ENCODE results near the gene DMD.

The DMD gene

DNA sequence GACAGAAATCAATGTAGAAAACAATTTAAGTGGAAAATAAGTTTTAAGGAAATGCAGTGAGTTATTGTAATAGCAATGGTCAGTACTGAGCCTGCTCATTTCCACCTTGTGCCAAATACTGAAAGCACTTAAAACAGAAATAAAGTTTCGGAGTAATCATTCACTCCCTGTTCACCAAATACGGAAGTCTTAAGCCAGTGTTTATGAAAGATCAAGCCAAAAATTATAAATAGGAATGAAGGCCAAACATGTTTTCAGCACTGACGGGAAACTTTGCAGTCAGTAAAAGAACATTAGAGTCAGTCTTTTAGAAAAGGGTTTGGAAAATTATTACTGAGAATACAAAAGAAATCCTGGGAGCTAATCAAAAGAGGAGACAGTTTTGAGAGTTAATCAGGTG lies 178.6 kb downstream of the DMD start:
- no peak for DNase-seq (ENCODE audit: low read depth)

DNA sequence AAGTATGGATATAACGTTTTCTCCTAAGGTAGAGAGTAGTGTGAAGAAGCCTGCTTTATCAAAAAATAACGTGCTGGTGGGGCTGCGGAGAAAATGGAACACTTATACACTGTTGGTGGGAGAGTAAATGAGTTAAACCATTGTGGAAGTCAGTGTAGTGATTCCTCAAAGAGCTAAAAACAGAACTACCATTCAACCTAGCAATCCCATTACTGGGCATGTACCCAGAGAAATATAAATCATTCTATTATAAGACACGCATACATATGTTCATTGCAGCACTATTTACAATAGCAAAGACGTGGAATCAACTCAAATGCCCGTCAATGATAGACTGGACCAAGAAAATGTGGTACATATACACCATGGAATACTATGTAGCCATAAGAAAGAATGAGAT lies 196.4 kb downstream of the DMD start:
- no peak for DNase-seq (ENCODE audit: low read depth)

DNA sequence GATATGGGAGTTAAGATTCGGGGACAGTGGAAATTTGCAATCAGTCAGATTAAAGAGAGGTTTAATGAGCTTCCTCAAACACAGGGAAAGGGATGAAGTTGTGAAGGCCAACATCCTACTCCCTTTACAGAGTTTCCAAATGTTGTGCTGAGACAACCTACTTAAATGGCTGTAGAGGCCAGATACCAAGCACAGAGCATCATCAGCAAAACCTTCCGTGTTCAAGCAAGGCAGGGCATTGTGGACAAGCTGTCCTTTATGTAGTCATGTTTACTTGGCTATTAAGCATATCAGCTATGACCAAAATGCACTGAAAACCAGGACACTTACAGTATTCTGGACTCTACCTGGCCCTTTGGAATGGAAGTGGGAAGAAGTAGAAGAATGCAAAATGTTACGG lies 197.3 kb downstream of the DMD start:
- DNase-seq (ENCODE audit: low read depth) = no peak

DNA sequence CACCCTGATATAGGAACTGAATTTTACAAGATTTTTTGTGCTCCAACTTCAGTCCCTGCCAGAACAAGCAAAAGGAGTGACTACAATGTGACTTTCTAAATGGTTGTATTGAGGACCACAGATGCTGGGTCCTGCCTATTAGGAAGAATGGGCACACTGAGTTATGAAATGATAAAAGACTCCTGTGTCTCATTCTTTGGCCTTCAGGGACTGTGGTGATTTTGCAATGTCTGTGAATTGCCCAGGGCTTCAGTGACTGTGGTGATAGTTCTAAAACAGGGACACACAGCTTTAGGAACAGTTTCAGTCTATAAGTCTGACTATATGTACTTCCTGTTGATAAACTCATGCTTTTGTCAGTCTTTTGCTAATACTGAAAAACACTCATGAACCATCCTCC lies 210.2 kb downstream of the DMD start:
- no peak for DNase-seq (ENCODE audit: low read depth)

DNA sequence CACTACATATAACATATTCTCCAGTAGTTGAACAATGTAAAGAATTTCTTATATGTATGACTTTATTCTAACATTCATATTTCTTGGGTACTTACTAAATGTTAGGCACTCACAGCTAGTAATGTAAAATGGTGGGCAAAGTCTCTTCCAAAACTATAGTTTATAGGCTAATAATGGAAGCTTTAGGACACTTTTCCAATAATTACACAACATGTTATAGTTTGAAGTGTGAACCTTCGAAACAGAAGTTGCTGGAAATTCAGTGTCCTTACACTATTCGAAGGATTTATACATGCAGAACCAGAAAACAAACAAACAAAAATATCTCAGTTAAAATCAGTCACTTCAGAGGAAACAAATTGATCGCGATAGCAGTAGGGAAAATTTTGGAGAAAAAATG lies 212.6 kb downstream of the DMD start:
- no peak for DNase-seq (ENCODE audit: low read depth)

DNA sequence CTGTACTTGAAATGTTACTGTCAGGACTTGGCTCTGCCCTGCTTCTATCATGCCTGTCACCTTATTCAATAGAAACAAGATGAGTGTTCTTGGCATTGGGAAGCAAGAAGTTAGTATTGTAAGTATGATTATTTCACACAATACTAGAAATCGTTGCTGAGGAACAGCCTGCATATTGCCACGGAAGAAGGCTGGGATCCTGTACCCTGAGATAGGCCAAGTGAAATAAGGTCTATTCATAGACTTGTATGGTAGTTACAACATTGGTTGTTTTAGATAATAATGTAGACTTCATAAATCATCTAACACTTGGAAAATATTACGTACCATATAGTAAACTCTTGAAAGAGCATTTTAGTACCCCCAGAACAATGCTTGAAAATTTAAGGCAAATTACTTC lies 215.9 kb downstream of the DMD start:
- DNase-seq (ENCODE audit: low read depth) = no peak

DNA sequence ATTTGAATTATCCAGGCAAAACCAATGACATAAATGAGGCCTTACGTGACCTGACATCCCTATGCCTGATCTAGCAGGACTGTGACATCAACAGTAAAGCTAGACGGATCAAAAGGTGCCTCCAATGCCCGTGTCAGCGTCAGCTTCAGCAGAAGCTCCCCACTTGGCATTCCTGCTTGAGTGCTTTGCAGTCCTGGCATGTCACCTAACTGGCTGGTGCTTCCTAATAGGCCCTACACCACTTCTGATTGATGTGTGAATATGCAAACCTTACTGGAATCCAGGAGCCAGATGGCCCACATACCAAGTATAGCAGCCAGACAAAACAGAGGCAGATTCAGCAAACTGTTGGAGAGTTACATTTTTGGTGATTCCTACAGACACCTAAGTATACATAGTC lies 224.2 kb downstream of the DMD start:
- DNase-seq (ENCODE audit: low read depth) = no peak

DNA sequence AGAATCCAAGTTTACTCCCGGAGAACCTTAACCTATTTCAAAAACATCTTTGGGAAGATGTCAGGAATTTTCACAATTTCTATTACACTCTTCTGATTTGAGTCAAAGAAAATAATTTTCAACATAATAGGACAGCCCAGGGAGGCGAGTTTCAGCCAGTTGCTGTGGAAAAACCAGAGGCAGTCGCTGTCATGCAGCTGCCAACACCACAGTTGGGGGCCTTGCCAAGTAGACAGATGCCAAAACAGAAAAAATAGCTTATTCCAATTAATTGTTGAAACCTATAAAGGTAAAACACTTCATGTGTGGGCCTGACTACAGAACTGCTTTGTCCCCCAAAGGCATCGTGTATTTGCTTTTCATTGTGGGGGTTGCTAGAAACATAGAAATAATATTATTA lies 225.8 kb downstream of the DMD start:
- no peak for DNase-seq (ENCODE audit: low read depth)

DNA sequence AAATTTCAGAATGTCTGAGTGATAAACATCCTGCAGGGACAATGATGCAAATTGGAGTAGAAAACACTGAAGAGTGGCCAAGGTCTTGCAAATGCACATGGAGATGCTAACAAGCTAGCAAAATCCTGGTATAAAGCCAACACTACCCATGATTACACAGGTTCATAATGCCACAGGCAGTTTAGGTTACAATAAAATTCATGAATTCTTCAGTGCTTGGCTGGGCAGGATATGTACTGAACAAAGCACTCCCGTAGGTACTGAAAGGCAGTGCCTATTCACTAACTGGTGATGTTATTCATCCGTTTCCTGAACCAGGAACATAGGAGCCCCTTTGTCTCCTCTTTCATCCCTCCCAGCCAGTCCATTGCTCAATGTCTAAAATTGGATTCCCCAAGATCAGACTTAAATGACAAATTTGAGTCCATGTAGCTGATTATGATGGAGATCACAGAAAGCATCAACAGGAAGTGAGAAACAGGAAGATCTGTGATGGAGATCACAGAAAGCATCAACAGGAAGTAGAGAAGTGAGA lies 244.5 kb downstream of the DMD start:
- no peak for DNase-seq (ENCODE audit: low read depth)

DNA sequence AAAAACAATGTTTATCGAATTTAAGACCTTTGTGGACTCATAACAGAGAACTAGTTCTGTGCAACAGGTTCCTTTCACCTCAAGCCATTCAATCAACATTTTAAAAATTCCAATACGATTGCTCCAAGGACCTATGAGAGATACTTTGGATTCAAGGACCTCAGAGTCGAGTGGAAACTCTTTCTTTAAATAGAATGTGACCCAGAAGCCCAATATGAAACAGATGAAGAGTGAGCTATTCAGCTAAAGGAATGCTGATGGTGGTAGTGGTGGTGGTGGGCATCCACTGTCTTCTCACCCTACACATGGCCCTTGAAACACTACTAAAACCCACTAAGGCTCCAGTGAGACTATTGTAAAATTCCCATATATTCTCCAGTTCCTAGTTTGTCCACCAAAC lies 257.2 kb downstream of the DMD start:
- no peak for DNase-seq (ENCODE audit: low read depth)

DNA sequence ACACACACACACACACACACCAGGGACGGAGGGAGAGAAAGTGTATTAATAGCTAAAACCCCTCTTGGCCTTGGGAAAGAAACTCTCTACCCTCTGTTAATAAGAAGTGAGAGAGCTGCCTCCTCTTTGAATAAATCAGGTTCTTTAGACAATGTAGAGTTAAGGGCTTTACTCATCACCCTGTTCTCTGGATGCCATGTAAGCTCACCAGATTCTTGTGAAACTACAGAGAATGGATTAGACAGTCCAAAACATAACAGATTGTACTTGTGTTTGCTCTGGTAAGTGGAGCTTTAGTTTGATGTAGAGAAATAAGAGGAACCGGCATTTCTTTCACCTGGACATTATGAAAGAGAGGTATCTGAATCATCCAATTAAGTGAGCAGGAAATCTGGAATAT lies 263.2 kb downstream of the DMD start:
- DNase-seq (ENCODE audit: low read depth) = no peak

DNA sequence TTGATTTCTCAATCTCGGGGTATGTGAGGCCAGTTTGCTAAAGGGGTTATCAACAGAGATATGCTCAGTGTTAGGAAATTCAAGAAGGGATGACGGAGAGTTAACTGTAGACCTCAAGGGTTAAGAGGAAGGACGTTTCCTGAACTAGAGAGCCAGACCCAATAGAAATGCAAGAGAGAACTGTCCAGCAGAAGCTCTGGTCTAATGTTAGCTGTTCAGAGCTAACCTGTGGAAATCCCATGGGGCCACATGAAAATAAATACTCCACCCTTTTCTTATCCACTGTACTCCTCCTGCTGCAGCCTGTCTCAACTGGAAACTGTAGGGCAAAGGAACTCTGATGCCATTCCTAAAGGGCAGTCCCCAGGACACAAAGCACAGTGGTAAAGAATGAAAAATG lies 274.3 kb downstream of the DMD start:
- DNase-seq (ENCODE audit: low read depth) = no peak

DNA sequence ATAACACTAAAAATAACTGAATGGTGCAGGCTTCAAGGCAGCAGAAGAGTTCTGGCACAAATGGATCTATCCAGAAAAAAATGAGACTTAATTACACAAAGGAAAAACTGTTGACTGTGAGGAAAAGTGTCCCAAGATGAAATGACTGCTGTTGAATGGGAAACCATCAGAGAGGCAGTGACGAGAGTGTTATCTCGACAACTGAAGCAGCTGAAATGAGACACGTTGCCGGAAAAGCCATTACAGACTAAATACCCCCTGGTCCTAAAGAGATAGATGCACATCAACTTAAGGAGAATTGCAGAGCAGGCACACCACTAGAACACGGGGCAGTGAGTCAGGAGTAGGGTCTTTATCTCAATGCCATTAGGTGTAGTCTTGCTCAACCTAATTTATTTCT lies 277.8 kb downstream of the DMD start:
- no peak for DNase-seq (ENCODE audit: low read depth)

DNA sequence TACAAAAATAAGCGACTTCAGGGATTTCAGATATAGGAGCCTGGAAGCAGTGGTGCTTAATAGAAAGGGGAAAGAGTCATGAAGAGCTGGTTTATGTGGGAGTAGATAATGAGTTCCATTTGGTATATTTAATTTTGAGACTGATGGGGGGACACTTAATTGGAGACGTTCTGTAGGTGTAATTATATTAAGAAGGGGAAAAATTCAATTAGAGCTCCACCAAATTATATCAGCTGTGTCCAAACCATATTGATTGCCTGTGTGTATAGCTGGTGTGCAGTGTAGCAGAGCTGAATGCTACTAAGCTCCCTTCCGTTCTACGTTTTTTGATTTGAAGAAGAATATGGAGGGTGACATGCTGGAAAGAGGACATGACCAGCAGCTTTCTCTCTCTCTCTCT lies 282.3 kb downstream of the DMD start:
- no peak for DNase-seq (ENCODE audit: low read depth)

DNA sequence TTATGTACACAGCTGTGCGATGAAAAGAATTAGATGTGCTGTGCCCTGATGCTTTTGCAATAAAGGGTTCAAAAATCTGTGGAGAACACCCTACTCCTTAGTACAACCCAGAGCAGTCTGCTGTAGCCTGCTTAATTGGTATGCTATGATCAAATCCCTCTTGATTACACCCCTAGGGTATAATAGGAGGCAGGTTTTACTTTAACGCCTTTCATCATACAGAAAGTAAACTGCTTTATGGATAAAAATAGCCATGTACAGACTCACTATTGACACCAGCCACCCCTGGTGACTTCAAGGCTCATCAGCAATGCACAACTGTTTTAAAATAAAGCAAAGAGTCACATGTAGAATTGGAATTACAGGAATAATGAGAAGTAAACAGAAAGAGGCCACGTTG lies 315.3 kb downstream of the DMD start:
- DNase-seq (ENCODE audit: low read depth) = no peak

DNA sequence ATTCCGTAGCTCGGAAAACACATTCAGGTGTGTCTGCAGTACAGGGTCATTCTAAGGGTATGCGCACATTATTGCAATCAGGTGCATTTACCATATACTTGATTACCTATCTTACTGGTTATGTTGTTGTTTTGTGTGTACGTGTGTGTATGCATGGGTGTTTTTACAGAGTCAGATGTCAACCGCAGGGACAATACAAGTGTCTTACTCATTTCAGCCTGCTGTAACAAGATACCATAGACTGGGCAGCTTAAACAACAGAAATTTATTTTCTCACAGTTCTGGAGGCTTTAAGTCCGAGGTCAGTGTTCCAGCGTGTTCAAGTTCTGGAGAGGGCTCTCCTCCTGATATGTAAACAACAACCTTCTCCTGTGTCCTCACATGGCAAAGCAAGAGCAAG lies 316.7 kb downstream of the DMD start:
- DNase-seq (ENCODE audit: low read depth) = no peak

DNA sequence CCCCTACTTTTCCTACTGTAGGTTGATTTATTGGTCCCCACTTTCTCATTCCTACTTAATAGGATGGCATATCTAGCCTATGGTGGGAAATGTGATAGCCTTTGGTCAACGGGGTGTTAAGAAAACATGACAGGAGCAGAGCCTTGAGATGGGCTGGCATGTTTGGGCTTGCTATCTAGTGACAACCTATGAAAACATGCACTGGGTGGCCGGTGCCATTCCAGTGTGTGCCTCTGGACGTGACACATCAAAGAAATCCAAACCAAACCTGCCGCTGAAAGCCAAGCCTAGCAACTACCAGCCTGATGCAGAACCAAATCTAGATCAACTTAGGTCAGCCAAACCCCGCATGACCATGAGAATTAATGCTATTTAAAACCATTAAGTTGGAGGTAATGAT lies 317.6 kb downstream of the DMD start:
- DNase-seq (ENCODE audit: low read depth) = no peak

DNA sequence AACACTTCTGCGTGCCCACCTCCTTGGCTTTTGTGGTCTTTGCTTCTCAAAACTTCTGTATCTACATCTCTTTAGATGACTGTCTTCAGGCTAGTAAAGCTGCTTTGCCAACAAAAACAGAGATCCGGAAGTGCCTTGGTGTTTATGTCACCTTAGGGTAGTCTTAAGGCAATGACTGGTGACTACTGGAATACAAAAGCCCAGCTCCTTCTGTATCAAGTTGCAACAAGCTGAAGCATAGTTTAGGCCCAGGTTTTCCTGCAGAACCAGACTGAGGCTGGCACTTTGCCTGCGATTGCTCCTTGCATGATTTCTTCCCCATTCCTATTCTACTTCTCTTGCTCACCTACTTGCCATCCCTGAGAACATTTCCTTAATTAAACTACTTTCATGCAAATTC lies 333.8 kb downstream of the DMD start:
- DNase-seq (ENCODE audit: low read depth) = no peak

DNA sequence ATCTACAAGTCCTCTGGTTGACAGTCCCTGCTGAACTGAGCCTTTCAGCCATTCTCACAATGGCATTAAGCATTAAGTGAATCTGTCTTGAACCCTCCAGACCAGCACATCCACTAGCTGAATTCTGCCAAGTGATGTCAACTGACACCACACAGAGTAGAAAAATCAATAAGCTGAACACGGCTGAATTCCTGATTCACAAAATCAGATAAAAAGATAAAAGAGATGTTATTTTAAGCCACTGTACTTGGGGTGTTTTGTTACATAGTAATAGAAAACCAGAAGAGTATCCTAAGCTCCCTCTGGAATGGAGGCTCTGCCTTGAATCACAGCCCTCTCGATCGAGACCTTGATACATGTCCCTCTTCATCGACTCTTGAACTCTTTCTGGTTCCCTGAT lies 336.5 kb downstream of the DMD start:
- DNase-seq (ENCODE audit: low read depth) = no peak

DNA sequence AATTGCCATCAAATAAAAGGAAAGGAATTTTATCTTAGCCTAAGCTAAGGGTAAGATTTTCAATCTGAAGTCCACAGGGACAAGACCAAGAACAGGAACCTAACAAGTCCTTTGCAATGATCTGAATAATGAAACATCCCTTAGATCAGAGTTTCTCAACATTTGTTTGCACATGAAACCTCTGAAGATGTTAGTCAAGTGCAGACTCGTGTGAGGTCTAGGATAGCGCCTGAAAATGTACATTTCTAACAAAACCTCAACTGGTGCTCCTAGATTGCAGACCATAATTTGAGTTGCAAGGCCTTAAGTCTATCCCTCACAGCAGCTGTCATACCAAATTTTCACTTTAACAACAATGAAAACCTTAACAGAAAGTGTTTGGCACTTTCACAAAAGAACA lies 337.6 kb downstream of the DMD start:
- no peak for DNase-seq (ENCODE audit: low read depth)

DNA sequence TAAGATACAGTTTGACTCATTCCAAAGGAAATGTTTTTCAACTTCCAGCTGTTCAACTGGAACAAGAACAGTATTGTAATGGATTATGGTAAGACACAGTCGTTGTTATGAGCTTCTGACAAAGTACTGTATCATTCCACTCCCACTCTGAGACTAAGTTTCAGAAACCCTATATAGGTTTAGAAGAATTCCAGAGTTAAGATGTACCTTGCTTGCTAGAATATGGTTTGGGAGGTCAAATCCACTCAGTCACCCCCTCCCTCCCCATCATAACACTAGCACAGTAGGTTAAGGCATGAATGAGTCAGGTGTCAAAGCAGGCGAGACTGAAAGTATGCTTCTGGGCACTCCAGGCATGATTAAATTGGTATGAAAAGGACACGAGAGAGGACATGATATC lies 339.7 kb downstream of the DMD start:
- no peak for DNase-seq (ENCODE audit: low read depth)

DNA sequence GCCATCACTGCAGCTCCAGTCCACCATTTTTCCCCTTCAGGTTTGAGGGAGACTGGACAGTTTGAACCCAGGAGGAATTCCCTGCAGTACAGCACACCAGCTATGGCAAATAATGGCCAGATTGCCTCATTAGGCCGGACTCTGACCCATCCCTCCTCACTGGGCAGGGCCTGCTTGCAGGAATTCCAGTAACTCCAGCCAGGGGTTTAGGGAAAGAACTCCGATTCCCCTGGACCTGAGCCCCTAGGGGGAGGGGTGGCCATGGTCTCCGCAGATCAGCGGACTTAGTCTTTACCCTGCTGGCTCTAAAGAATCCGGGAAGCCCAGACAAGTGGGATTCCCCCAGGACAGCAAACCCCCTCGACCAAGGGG lies 342.8 kb downstream of the DMD start:
- no peak for DNase-seq (ENCODE audit: low read depth)

DNA sequence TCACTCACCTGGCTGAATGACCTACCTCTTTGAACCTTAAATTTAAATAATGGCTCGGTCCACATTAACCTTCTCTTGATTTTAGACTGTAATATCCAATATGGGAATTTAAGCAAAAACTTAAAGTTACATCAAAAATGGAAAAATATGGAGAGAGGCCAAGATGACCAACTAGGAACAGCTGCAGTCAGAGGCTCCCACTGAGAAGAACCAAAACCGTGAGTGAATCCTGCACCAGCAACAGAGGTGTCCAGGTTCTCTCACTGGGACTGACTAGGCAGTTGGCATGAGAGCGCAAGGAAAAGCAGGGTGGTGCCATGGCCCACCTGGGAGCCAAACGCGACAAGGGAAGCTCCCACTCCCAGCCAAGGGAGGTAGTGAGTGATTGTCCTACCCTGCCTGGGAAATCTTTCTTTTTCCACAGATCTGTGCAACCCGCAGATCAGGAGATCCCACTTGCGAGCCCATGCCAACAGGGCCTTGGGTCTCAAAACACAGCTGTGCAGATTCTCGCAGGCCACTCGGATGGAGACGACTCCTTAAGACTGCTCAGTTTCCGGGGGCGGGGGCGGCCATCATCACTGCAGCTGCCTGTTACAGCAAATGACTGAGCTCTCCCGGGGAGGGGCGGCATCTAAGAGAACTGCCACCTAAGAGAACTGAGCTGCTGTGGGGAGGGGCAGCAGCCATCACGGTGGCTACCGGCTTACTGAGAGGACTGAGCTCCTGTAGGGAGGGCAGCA lies 343.4 kb downstream of the DMD start:
- DNase-seq (ENCODE audit: low read depth) = no peak

DNA sequence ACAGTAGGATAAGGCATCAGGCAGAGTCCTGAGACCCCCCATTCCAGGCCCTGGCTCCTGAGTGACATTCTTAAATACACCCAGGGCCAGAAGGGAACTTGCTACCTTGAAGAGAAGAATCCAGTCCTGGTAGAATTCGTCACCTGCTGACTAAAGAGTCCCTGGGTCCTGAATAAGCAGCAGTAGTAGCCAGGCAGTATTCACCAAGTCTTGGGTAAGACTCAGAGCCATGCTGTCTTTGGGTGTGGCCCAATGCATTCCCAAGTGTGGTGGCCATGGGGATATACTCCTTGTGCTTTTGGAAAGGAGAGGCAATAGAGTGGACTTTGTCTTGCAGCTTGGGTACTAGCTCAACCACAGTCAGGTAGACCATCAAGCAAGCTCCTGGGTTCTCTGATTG lies 359.1 kb downstream of the DMD start:
- DNase-seq (ENCODE audit: low read depth) = no peak

DNA sequence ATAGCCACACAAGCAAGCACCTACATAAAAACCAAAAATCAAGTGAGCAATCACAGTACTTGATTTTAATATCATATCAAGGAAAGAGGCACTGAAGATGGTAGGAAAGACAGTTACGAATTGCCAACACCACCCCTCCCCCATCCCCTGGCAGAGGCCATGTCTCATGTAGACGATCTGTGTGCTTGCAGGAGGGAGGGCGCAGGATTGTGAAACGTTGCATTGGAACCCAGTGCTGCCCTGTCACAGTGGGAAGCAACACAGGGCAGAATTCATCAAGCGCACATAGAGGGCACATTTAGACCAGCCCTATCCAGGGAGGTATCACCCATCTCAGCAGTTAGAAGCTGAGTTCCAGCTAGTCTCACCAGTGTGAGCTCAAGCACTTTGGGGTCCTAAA lies 359.8 kb downstream of the DMD start:
- DNase-seq (ENCODE audit: low read depth) = no peak
